SH-SY5Y (cell line): ENCODE measurements around the gene ZNF260.

Experiments
- GATA2 ChIP-seq: IDR thresholded peaks from 2 replicates; pipeline ENCODE4 v1.6.1; 2011; ENCODE audit warnings: mild to moderate bottlenecking, low read depth, low read length
- GATA3 ChIP-seq: IDR thresholded peaks from 2 replicates; pipeline ENCODE4 v1.6.1; 2011; ENCODE audit warnings: low read depth, mild to moderate bottlenecking, low read length, moderate library complexity

GRCh38 chr19:36572593-36573019 lies 44.5 kb upstream of the ZNF260 start:
- TF ChIP-seq GATA3 (no peak), GATA2 (no peak)
